NCI-H524 (cell line): Measurements from ENCODE around the gene NUDT16L1.

Experiments
- DNase-seq, 2 experiments: peaks; one replicate each; lab custom pipeline; 2025; lab: John Stamatoyannopoulos, UW

Gene NUDT16L1

GRCh38 chr16:4694642-4695451 is 1.5 kb downstream of the NUDT16L1 start:
- DNase-seq: no peak

GRCh38 chr16:4695473-4696171 is 2.3 kb downstream of the NUDT16L1 start:
- no peak for DNase-seq

GRCh38 chr16:4696172-4696904 is 3.0 kb downstream of the NUDT16L1 start:
- DNase-seq: no peak

- no peak for DNase-seq
Measured at GRCh38 chr16:4696905-4697847, 3.8 kb downstream of the NUDT16L1 start.

GRCh38 chr16:4697848-4698291 is 4.5 kb downstream of the NUDT16L1 start:
- no peak for DNase-seq

GRCh38 chr16:4698321-4699045 is 5.1 kb downstream of the NUDT16L1 start:
- no peak for DNase-seq

- DNase-seq: no peak
Measured at GRCh38 chr16:4699046-4699556, 5.7 kb downstream of the NUDT16L1 start.

GRCh38 chr16:4700380-4700996 is 7.1 kb downstream of the NUDT16L1 start:
- DNase-seq: no peak

GRCh38 chr16:4700997-4701743 is 7.8 kb downstream of the NUDT16L1 start:
- DNase-seq: no peak

GRCh38 chr16:4701791-4702465 is 8.6 kb downstream of the NUDT16L1 start:
- DNase-seq: no peak

GRCh38 chr16:4702466-4702808 is 9.1 kb downstream of the NUDT16L1 start:
- no peak for DNase-seq

- no peak for DNase-seq
Measured at GRCh38 chr16:4703906-4704305, 10.5 kb downstream of the NUDT16L1 start.

- no peak for DNase-seq
Measured at GRCh38 chr16:4704491-4704890, 11.1 kb downstream of the NUDT16L1 start.

- DNase-seq: no peak
Measured at GRCh38 chr16:4704913-4705312, 11.6 kb downstream of the NUDT16L1 start.

GRCh38 chr16:4706871-4707270 is 13.5 kb downstream of the NUDT16L1 start:
- DNase-seq: peak in 1 of 2 experiments; percentile 56

- DNase-seq: no peak
Measured at GRCh38 chr16:4709481-4709880, 16.1 kb downstream of the NUDT16L1 start.

- DNase-seq: no peak
Measured at GRCh38 chr16:4713663-4714501, 20.5 kb downstream of the NUDT16L1 start.

- no peak for DNase-seq
Measured at GRCh38 chr16:4714996-4715395, 21.6 kb downstream of the NUDT16L1 start.
